ENCODE measurements around the gene NPHP4.

The NPHP4 gene

DNA sequence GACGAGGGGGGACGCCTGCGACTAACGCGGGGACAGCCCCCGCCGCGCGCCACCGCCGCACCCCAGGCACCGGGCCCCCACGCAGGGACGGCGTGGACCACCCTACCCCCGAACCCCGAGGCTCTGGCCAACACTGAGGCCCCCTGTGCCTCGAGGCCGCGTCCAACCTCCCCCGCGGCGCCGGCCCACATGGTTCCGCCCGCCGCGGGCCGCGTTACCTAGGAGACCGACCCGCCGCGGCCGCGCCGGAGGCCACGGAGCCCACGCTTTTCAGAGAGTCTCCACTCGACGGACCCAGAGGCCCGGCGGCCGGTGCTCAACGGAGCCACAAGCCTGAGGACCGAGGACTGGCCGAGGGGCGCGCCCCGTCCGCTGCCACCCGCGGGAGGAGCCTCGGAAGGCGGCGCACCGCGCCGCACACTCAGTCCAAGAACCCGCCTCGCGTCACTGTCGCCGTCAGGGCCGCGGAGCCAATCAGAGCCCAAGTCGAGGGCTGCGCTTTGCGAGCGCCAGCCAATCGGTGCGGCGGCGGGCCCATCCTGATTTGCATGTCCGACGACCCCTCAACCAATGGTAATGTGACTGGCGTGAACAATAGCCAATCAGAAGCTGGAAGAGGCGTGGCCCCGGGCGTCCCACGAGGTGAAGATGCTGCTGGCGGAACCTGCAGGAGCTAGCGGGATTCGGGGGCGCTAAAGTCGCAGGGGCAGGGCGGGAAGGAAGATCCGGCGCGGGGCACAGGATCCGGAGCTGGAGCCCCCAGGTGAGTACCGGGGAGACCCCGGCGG, at the start of gene NPHP4:
TSS of gene NPHP4 (minus strand) at position 400 of the 788 bp plus-strand sequence. CDS start 6,136 bp downstream, outside the sequence.
- DNase-seq = peak; percentile 99

GRCh38 chr1:6041432-6042062, 49.3 kb upstream of the NPHP4 start:
- DNase-seq = no peak

DNA sequence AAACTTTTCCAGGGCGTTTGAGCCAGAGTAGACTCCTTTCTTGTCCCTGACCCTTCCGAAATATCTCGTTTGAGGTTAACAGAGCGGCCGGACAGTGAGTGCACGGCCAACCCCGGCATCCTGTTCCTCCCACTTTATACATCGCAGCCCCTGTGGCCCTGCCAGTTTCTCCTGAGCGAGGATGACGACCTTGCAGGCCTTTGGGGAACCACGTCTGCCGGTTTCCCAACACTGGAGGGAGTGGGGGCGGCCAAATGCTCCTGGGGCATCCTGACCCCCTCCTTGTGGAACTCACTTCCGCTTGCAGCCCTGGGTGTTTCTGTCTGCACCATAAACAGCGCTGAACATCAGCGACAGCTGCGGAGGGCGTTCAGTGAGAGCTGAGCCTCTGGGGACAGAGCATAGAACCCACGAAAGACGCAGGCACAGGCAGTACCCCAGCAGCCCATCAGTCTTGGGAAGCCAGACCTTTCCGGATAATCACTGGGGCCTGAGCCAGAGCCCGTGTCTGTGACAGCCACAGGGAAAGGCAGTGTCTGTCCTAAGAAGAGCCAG, 48.7 kb upstream of the NPHP4 start:
- no peak for DNase-seq

- DNase-seq = no peak
Measured at GRCh38 chr1:6040444-6040843, 48.2 kb upstream of the NPHP4 start.

DNA sequence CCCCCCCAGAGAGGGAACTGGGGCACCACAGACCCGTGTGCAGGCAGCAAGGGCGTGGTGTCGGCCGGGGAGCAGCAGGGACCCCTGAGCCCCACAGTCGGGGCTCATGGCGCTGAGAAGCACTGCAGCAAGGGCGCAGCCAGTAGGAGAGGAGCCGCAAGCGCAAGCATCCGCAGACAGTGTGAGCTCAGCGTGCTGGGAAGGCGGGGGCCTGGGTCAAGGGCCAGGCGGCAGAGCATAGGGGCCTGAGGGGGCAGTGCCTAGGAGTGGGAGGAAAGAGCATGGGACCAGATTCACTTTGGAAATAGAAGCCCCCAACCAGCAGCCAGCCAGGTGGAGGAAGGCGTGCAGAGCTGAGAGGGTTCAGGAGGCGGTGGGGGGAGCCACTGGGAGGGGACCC, 46.8 kb upstream of the NPHP4 start:
- DNase-seq = no peak

GRCh38 chr1:6038603-6039002, 46.4 kb upstream of the NPHP4 start:
- DNase-seq = no peak

GRCh38 chr1:6037338-6037762, 45.1 kb upstream of the NPHP4 start:
- DNase-seq = no peak

GRCh38 chr1:6035719-6036118, 43.5 kb upstream of the NPHP4 start:
- DNase-seq = no peak

DNA sequence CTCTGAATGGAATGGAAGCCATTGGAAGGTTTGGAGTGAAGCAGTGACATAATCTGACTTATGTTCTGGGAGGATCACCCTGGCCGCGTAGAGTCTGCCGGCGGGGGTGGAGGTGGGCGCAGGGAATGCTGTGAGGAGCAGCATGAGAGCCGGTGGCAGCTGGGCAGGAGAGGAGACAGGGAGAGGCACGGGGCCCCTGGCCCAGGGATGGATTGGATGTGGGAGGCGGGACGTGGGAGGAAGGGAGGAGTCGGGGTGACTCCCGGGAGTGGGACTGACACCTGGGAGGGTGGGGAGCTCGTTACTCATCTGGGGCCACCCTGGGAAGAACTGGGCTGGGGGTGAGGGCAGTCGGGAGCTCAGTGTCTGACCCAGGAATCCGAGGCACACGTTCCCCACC, 43.1 kb upstream of the NPHP4 start:
- no peak for DNase-seq

DNA sequence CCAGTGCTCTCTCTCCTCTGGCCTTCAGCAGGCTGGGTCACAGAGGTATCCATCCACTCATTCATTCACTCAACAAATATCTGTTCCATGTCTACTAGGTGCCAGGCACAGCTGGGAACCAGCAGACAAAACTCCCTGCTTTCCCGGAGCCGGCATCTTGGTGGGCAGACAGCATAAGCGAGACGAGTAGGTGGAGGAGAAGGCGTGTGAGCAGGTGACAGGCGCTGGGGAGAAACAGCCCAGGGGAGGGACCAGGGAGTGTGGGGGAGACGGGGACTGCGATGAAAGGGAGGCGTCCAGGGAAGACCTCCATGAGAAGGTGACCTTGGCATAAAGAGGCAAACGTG, 42.5 kb upstream of the NPHP4 start:
- DNase-seq = no peak

DNA sequence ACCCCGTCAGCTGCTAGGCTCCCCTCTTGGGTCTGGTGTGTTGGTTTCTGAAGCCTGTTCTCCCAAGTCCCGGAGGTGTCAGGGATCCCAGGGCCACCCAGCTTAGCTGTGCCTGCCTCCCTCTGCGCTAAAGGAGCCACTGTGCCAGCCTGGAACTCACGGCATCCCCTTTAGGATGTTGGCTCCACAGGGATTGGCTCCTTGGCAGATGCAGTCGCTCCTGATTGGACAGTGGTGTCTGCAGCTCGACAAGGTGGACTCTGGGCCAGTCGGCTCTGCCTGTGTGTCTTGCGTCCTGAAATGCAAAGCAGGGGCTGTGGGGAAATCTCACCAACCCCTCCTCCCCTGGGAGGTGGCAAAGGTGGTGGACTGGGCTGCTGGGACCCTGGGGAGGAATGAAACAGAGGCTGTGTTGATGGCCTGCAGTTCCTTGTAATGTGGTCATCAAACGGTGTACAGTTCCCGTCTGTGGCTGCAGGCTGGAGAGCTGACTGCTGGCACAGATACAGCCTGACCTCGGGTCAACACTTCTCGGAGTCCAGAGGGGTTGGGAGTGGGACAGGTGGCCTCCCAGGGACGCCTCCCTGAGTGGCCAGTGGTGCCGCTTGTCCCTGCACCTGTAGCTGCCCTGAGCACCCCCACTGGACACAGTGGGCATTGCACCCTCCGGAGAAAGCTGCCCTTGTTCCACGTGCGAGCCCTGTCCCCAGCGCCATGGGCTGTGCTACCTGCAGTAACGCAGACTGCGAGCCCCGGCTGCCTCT, 41.9 kb upstream of the NPHP4 start:
- DNase-seq = no peak

DNA sequence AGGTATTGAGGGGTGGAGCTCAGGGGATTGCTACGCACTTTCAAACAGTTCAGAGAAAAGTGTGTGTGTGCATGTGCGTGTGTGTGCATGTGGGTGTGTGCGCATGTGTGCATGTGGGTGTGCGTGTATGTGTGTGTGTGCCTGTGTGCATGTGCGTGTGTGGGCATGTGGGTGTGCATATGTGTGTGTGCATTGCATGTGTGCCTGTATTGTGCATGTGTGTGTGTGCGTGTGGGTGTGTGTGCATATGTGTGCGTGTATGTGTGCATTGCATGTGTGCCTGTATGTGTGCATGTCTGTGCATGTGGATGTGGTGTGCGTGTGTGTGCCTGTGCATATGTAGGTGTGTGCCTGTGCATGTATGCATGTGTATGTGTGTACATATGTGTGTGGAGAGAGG, 40.9 kb upstream of the NPHP4 start:
- no peak for DNase-seq

DNA sequence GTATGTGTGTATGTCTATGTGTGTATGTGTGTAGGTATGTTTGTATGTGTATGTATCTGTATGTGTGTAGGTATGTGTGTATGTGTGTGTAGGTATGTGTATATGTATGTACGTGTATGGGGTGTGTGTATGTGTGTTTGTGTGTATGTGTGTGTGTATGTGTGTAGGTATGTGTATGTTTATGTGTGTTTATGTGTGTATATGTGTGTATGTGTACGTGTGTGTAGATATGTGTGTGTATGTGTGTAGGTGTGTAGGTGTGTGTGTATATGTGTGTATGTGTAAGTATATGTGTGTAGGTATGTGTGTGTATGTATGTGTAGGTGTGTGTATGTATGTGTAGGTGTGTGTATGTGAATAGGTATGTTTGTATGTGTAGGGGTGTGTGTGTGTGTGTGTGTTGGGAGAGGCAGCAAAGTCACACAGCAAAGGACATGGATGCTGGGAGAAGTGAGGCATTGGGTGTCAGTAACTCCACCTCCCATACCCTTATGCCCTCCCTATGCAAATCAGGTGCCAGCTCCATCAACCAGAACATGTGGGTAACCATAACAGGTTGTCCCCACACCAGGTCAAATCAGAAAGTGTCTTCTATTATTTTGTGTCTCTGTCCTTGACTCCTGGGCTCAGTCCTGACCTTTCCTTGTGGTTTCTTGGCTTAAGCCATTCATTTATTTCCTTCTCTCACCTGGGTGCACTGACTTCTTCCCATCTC, 38.5 kb upstream of the NPHP4 start:
- no peak for DNase-seq

GRCh38 chr1:6030132-6030531, 37.9 kb upstream of the NPHP4 start:
- DNase-seq = no peak

DNA sequence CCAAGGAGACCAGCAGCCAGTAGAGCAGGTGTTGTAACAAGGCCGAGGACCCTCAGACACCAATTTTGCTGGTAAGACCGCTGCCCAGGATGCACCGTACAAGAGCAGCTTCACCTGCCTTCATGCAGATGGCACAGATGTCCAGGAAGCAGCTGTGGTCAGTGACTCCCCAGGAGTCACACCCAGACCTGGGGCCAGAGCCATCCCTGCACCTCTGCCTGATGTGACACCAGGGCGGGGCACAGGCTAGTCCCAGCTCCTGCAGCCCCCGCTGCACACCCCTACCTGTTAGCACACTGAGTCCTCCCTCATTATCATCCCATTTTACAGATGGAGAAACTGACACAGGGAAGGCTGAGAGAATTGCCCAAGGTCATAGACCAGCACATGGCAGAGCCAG, 37.1 kb upstream of the NPHP4 start:
- no peak for DNase-seq

DNA sequence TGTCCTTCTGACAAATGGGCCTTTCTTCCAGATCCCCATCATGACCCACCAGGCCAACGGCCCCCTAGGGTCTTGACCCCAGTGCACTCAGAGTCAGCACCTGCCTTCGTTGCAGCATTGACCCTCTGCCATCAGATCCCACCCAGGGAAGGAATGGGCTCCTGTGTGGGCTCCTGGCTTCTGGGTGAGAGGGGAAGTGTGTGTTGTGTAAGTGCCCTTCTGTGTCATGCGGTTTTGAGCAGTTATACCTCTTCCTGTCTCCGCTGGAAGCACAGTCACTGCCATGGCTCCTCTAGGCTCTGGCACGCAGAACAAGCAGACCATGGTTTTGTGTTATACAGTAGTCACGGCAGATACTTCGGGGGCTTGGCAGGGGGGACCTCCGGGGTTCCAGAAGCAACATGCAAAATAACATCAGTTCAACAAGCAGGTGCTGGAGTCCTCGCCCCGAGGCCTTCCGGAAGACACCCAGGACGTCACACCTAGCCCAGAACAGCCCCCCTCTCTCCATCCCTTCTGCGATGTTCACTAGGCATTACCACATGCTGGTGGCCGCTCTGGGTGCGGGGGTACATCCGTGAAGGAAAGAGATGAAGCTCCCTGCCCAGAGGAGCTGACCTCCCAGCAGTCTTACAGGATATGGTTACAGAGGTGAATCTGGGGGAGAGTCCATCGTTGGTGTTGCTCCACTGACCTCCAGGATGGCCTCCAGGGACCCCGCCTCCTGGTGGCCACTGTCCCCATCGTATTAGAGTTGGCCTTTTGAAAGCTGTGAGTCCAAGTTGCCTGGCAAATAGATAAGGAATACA, 36.0 kb upstream of the NPHP4 start:
- DNase-seq = no peak

- no peak for DNase-seq
Measured at GRCh38 chr1:6027591-6027990, 35.4 kb upstream of the NPHP4 start.

GRCh38 chr1:6026095-6026809, 34.0 kb upstream of the NPHP4 start:
- no peak for DNase-seq

GRCh38 chr1:6025269-6026094, 33.3 kb upstream of the NPHP4 start:
- DNase-seq = no peak

GRCh38 chr1:6024376-6024775, 32.2 kb upstream of the NPHP4 start:
- DNase-seq = no peak

DNA sequence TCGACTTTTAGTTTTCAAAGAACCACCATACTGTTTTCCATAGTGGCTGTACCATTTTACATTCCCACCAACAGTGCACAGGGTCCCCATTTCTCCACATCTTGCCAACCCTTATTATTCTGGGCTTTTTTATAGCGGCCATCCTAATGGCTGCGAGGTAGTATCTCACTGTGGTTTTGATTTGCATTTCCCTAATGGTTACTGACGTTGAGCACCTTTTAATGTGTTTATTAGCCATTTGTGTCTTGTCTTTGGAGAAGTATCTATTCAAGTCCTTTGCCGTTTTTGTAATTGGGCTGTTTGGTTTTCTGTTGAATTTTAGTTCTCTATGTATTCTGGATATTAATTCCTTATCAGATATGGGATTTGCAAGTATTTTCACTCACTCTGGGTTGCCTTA, 31.1 kb upstream of the NPHP4 start:
- no peak for DNase-seq

All from amniotic stem cell (primary cell).